Measurements from ENCODE around the gene L3HYPDH.

L3HYPDH gene

DNA sequence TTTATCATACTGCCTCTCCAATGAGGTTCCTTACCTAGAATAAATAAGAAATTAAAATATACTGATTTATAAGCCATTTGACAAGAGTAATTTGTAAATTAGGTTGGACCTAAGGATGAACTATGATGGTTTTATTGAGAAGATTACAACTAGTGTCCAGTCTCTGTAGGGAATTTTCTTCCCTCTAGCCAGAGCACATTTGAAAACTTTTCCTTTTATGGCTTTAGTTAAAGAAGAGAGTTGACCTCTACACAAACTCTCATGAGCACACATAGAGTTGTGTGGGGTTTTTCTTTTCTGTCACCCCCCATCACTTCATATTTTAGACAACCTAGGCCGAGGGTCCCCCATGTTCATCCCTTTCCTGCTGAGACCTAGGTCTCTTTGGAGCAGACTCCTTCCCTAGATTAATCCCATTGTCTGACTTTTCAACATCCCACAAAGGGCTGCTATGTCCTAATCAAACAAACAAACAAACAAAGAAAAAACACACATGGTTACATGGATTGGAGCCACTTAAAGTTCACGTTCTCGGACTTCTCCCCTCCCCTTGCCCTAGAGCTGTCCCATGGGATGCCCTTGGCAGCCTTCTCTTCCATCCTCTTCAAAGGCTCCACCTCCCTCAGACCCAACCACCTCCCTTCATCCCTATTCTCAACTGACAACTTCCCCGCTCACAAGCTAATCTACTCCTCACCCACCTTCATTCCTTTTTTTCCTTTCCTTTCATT lies 59.7 kb downstream of the L3HYPDH start:
- DNase-seq: no peak

Measured in NCI-H774 (cell line).